ENCODE data around the gene HOXA3.

HOXA3 gene

GRCh38 chr7:27165089-27165995 lies 13.0 kb upstream of the HOXA3 start, which contains the start of gene HOXA9:
HOXA9 (minus strand) TSS chr7:27165537; CDS start chr7:27165457, 80 bp downstream.
- Histone ChIP-seq H3K9me3 (ENCODE audit: control insufficient read depth in 1 of 2, low read length in 2 of 2) (no peaks in the 10 kb centered on the region), H3K27me3 (ENCODE audit: control insufficient read depth in 1 of 2, insufficient read depth in 2 of 2, low read length in 2 of 2) (peaks cover 87 to 88% of the 10 kb centered on the region in 2 donors), H3K4me1 (ENCODE audit: control insufficient read depth in 1 of 2, insufficient read depth in 2 of 2, low read length in 2 of 2) (peaks cover 0 to 12% of the 10 kb centered on the region in 2 donors), H3K4me3 (ENCODE audit: low read depth in 1 of 2, low read length in 2 of 2) (peak within 1 kb of the TSS in 1 of 2 donors; percentile 16), H3K27ac (ENCODE audit: low read depth, low read length) (peak within 1 kb of the TSS; percentile 42), H3K36me3 (ENCODE audit: control insufficient read depth in 1 of 2, insufficient read depth in 2 of 2, low read length in 2 of 2) (no peaks in the 10 kb centered on the region), H3K9ac (ENCODE audit: low read depth in 1 of 2, low read length in 2 of 2) (no peak within 1 kb of the TSS)

DNA sequence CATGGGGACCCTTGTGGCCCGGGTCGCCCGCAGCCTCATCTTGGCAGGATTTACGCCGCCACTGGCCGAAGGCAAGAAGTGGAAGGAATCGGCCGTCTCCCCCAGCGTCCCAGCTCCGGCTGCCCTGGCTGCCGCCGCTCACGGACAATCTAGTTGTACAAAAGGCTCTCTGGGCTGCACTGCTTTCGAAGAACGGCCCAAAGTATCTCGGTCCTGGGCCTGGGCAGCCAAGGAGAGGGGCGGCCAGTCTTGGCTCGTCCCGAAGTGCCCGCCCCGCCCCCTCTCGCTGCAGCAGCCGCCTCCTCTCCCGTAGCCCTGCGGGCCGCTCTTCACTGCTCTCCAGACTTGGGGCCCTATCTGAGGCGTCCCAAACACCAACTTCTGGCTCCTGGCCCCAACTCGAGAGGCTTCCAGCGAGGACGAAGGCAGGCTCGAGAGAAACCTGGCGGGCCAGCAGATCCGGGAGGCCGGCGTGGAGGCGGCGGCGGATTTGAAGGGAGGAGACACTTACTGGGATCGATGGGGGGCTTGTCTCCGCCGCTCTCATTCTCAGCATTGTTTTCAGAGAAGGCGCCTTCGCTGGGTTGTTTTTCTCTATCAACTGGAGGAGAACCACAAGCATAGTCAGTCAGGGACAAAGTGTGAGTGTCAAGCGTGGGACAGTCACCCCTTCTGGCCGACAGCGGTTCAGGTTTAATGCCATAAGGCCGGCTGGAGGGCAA lies 12.1 kb upstream of the HOXA3 start:
- Histone ChIP-seq H3K27ac (ENCODE audit: low read depth, low read length) (peak overlapping the region; percentile 39), H3K9me3 (ENCODE audit: control insufficient read depth in 1 of 2, low read length in 2 of 2) (no peaks in the 10 kb centered on the region), H3K4me3 (ENCODE audit: low read depth in 1 of 2, low read length in 2 of 2) (no peak overlapping the region), H3K4me1 (ENCODE audit: control insufficient read depth in 1 of 2, insufficient read depth in 2 of 2, low read length in 2 of 2) (peaks cover 0 to 17% of the 10 kb centered on the region in 2 donors), H3K27me3 (ENCODE audit: control insufficient read depth in 1 of 2, insufficient read depth in 2 of 2, low read length in 2 of 2) (peaks cover 88 to 89% of the 10 kb centered on the region in 2 donors), H3K9ac (ENCODE audit: low read depth in 1 of 2, low read length in 2 of 2) (no peak overlapping the region), H3K36me3 (ENCODE audit: control insufficient read depth in 1 of 2, insufficient read depth in 2 of 2, low read length in 2 of 2) (no peaks in the 10 kb centered on the region)

DNA sequence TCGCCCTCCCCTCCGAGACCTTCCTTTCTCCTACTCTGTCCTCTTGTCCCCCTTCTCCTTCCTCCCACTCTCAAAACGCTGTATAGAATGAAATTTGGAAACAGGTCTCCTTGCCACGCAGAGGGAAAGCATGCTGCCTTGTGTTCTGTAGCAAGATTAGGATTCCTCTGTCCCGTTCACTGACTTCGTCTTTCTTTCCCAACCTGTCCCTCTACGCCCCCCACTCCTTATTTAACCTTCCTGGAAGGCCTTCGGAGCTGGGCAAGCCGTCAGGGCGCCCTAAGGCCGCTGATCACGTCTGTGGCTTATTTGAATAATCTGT lies 11.6 kb upstream of the HOXA3 start:
- no peaks in the 10 kb centered on the region for H3K36me3 ChIP-seq (ENCODE audit: control insufficient read depth in 1 of 2, insufficient read depth in 2 of 2, low read length in 2 of 2)
- no peak overlapping the region for H3K27ac ChIP-seq (ENCODE audit: low read depth, low read length)
- H3K9me3 ChIP-seq (ENCODE audit: control insufficient read depth in 1 of 2, low read length in 2 of 2), result no peaks in the 10 kb centered on the region
- peaks cover 89% of the 10 kb centered on the region in 2 donors for H3K27me3 ChIP-seq (ENCODE audit: control insufficient read depth in 1 of 2, insufficient read depth in 2 of 2, low read length in 2 of 2)
- peaks cover 0 to 17% of the 10 kb centered on the region in 2 donors for H3K4me1 ChIP-seq (ENCODE audit: control insufficient read depth in 1 of 2, insufficient read depth in 2 of 2, low read length in 2 of 2)
- no peak overlapping the region for H3K4me3 ChIP-seq (ENCODE audit: low read depth in 1 of 2, low read length in 2 of 2)
- no peak overlapping the region for H3K9ac ChIP-seq (ENCODE audit: low read depth in 1 of 2, low read length in 2 of 2)

DNA sequence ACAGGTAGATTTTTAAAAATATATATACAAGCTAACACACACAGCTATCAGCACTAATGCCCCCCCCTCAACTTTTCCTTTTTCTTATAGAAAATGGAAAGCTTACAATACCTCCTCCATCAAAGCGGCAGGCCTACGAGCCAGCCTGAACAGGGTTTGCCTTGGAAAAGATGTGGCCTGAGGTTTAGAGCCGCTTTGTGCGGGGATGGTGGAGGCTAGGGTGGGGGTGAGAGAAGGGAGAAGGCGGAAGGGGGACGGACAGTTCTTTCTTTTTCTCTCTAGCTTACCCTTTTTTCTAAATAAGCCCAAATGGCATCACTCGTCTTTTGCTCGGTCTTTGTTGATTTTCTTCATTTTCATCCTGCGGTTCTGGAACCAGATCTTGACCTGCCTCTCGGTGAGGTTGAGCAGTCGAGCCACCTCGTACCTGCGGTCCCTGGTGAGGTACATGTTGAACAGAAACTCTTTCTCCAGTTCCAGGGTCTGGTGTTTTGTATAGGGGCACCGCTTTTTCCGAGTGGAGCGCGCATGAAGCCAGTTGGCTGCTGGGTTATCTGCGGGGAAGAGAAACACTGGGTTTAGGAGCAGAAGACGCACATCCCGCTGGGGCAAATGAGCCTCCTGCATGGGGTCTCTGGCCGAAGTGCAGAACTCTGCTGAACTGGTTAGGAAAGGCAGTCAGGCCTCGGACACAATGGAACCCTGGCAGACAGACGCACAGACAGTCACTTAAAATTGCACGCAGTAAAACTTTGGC lies 11.1 kb upstream of the HOXA3 start:
- no peaks in the 10 kb centered on the region for H3K9me3 ChIP-seq (ENCODE audit: control insufficient read depth in 1 of 2, low read length in 2 of 2)
- H3K4me3 ChIP-seq (ENCODE audit: low read depth in 1 of 2, low read length in 2 of 2), result no peak overlapping the region
- no peaks in the 10 kb centered on the region for H3K36me3 ChIP-seq (ENCODE audit: control insufficient read depth in 1 of 2, insufficient read depth in 2 of 2, low read length in 2 of 2)
- H3K4me1 ChIP-seq (ENCODE audit: control insufficient read depth in 1 of 2, insufficient read depth in 2 of 2, low read length in 2 of 2), result peaks cover 0 to 17% of the 10 kb centered on the region in 2 donors
- no peak overlapping the region for H3K27ac ChIP-seq (ENCODE audit: low read depth, low read length)
- no peak overlapping the region for H3K9ac ChIP-seq (ENCODE audit: low read depth in 1 of 2, low read length in 2 of 2)
- H3K27me3 ChIP-seq (ENCODE audit: control insufficient read depth in 1 of 2, insufficient read depth in 2 of 2, low read length in 2 of 2), result peaks cover 89% of the 10 kb centered on the region in 2 donors

DNA sequence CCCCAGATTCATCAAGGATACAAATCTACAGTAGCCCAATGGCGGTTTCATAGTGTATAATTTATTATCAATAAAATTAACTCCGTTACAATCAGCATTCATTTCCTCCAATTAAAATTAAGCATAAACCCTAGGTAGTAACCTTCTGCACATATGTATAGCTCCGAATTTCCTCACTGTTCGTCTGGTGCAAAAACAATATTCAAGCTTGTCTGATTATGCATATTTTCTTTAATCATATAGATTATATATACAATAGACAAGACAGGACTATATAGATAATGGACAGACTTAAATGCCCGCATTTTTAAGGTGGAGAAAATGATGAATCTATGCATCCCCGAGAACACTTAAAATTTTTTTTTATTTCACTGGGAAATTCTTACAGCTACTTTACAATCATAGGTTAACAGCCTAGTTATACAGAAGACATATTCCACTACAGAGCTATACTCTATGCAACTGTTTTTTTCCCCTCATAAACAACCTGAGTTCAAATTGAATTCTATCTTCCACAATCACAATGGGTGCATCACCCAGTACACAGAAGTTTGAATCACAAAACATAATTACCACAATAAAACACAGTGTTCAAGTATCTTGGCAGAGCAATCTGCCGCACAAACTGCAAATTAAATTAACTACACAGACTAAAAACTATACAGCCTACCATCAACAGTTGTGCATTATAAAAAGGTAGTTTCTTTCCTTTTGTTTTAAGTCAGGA lies 10.3 kb upstream of the HOXA3 start:
- Histone ChIP-seq H3K36me3 (ENCODE audit: control insufficient read depth in 1 of 2, insufficient read depth in 2 of 2, low read length in 2 of 2) (no peaks in the 10 kb centered on the region), H3K4me3 (ENCODE audit: low read depth in 1 of 2, low read length in 2 of 2) (no peak overlapping the region), H3K27me3 (ENCODE audit: control insufficient read depth in 1 of 2, insufficient read depth in 2 of 2, low read length in 2 of 2) (peaks cover 87 to 89% of the 10 kb centered on the region in 2 donors), H3K27ac (ENCODE audit: low read depth, low read length) (no peak overlapping the region), H3K4me1 (ENCODE audit: control insufficient read depth in 1 of 2, insufficient read depth in 2 of 2, low read length in 2 of 2) (peaks cover 0 to 17% of the 10 kb centered on the region in 2 donors), H3K9ac (ENCODE audit: low read depth in 1 of 2, low read length in 2 of 2) (no peak overlapping the region), H3K9me3 (ENCODE audit: control insufficient read depth in 1 of 2, low read length in 2 of 2) (no peaks in the 10 kb centered on the region)

DNA sequence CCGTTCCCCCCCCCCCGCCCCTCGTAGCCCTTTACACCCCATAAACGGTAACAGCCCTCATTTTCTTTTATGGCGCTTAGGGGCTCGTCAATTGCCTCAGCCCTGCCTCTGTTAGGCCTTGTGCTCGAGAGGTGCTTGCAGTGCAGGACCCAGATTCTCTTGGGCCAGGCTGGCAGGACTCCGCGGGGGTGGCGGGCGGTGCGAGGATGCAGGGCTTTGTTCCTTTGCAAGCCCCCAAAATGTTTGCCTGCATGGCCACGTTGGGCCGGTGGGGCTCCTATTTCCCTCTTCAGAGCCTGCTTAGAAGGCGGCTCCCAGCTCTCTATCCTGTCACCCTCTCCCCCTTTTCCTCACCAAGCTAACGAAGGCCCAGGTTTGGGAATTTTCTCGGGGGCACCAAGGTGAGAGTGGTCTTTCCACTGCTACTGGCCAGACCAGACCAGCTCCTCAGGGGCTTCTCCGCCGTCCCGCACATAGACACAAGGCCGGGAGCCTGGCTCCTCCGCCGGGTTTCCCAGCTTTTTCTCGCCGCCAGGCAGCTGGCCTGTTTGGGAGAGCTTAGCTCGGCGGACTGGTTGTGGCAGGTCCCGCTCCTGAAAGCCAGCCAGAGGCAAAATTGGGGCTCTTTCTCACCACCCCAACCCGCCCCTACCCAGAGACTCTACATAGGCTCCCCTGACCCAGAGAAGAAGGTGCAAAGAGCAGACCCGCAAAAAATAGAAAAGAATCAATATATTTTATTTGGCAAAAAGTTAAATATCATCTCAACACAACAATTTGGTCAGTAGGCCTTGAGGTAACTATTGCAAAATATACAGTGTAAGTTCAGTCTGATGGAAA lies 9.6 kb upstream of the HOXA3 start:
- H3K36me3 ChIP-seq (ENCODE audit: control insufficient read depth in 1 of 2, insufficient read depth in 2 of 2, low read length in 2 of 2), result no peaks in the 10 kb centered on the region
- no peak overlapping the region for H3K9ac ChIP-seq (ENCODE audit: low read depth in 1 of 2, low read length in 2 of 2)
- H3K27ac ChIP-seq (ENCODE audit: low read depth, low read length), result no peak overlapping the region
- H3K4me3 ChIP-seq (ENCODE audit: low read depth in 1 of 2, low read length in 2 of 2), result no peak overlapping the region
- peaks cover 0 to 17% of the 10 kb centered on the region in 2 donors for H3K4me1 ChIP-seq (ENCODE audit: control insufficient read depth in 1 of 2, insufficient read depth in 2 of 2, low read length in 2 of 2)
- peaks cover 86 to 89% of the 10 kb centered on the region in 2 donors for H3K27me3 ChIP-seq (ENCODE audit: control insufficient read depth in 1 of 2, insufficient read depth in 2 of 2, low read length in 2 of 2)
- H3K9me3 ChIP-seq (ENCODE audit: control insufficient read depth in 1 of 2, low read length in 2 of 2), result no peaks in the 10 kb centered on the region

DNA sequence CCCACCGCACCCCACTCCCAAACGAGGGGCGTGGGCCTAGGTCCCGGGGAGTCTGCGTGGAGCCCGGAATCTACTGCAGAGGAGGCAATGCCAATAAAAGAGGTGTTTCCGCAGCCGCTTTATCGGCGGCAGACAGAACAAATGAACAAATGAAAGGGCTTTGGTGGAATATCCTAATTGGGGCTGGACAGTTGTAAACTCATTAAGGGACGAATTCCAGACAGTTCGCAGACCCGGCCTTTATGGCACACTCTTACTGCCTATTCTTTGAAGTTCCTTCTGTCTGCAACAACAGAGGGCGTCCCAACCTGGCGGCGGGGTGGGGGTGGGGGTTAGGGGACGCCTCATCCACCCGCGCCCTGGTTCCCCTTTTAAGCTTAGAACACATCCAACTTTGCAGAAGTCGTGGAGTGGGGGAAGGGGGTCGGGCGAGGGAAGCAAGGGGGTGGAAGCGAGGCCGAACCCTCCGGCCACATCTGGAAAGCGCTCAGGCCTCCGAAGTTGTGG lies 8.9 kb upstream of the HOXA3 start:
- Histone ChIP-seq H3K4me3 (ENCODE audit: low read depth in 1 of 2, low read length in 2 of 2) (peak overlapping the region; percentile 69 to 71), H3K27me3 (ENCODE audit: control insufficient read depth in 1 of 2, insufficient read depth in 2 of 2, low read length in 2 of 2) (peaks cover 84 to 89% of the 10 kb centered on the region in 2 donors), H3K9me3 (ENCODE audit: control insufficient read depth in 1 of 2, low read length in 2 of 2) (no peaks in the 10 kb centered on the region), H3K27ac (ENCODE audit: low read depth, low read length) (no peak overlapping the region), H3K4me1 (ENCODE audit: control insufficient read depth in 1 of 2, insufficient read depth in 2 of 2, low read length in 2 of 2) (peaks cover 0 to 19% of the 10 kb centered on the region in 2 donors), H3K36me3 (ENCODE audit: control insufficient read depth in 1 of 2, insufficient read depth in 2 of 2, low read length in 2 of 2) (no peaks in the 10 kb centered on the region), H3K9ac (ENCODE audit: low read depth in 1 of 2, low read length in 2 of 2) (no peak overlapping the region)

DNA sequence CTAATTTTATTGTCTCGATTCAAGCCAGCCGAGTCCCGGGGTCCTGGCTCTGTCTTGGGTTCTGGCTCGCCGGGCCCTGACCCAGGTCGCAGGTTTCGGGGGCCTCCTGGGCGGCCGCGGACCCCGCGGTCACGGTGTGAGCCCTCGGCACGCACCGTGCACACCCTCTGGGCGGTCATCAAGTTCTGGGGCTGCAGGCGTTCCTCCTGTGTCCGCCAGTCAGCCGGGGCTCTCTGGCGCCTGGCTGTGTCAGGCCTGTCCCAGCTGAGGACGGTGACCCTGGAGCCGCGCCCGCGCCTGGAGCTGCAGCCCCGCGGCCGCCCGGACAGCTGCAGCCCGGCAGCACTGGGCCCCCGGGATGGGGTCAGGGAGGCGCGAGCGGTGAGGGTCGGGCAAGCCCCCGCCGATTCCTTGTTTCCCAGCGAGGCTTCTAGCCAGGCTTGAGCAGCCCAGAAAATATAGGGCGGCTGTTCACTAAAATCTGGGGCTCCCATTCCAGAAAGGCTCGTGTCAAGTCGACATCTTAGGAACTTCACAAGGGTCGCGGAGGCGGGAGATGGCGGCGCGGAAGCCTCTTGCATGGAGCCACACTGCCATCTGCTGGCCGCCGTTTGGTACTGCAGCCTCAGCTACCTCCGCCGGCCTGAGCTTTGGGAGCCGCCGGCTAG lies 8.3 kb upstream of the HOXA3 start:
- no peak overlapping the region for H3K27ac ChIP-seq (ENCODE audit: low read depth, low read length)
- H3K27me3 ChIP-seq (ENCODE audit: control insufficient read depth in 1 of 2, insufficient read depth in 2 of 2, low read length in 2 of 2), result peaks cover 84 to 89% of the 10 kb centered on the region in 2 donors
- H3K4me1 ChIP-seq (ENCODE audit: control insufficient read depth in 1 of 2, insufficient read depth in 2 of 2, low read length in 2 of 2), result peaks cover 0 to 22% of the 10 kb centered on the region in 2 donors
- H3K9me3 ChIP-seq (ENCODE audit: control insufficient read depth in 1 of 2, low read length in 2 of 2), result no peaks in the 10 kb centered on the region
- H3K4me3 ChIP-seq (ENCODE audit: low read depth in 1 of 2, low read length in 2 of 2), result peak overlapping the region; percentile 69 to 71
- peak overlapping the region in 1 of 2 donors; percentile 54 for H3K9ac ChIP-seq (ENCODE audit: low read depth in 1 of 2, low read length in 2 of 2)
- H3K36me3 ChIP-seq (ENCODE audit: control insufficient read depth in 1 of 2, insufficient read depth in 2 of 2, low read length in 2 of 2), result no peaks in the 10 kb centered on the region

Measured in duodenal mucosa (tissue), 2 donors.